ENCODE data around the gene EPB41L4B.

Gene EPB41L4B

DNA sequence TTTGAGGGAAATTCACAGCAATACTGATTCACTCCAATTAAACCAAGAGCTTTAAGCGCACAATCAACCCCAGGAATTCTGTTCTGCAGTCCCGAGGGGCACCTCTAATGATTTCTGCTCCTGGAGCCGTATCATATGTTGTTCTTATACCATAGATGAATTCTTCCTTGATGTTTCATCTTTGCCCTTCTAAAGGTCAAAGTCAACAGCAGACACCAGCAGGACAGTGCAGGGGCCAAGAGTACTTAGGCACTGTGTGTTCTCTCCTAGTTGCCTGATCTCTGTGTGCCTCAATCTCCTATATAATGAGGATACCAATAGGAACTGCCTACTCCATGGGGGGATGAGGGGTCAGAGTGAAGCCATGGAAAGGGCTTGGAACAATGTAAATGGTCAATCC is 16.5 kb downstream of the EPB41L4B start:
- Histone ChIP-seq H3K9me2 (ENCODE audit: low read depth, low read length) (no peaks in the 10 kb centered on the region), H3K9ac (ENCODE audit: low read length) (no peak overlapping the region), H3K36me3 (ENCODE audit: insufficient read depth, low read length) (no peaks in the 10 kb centered on the region), H2AFZ (ENCODE audit: low read length) (no peak overlapping the region), H3K4me1 (ENCODE audit: insufficient read depth, low read length, severe bottlenecking) (no peaks in the 10 kb centered on the region), H3K4me2 (ENCODE audit: low read length) (no peak overlapping the region), H4K20me1 (ENCODE audit: insufficient read depth, low read length) (no peaks in the 10 kb centered on the region), H3K79me2 (ENCODE audit: insufficient read depth, low read length) (no peaks in the 10 kb centered on the region), H3K4me3 (ENCODE audit: low read depth, low read length, poor library complexity, severe bottlenecking) (no peak overlapping the region), H3K27me3 (ENCODE audit: insufficient read depth, low read length) (no peaks in the 10 kb centered on the region; the same call in 1 of the 2 replicates), H3K27ac (ENCODE audit: low read depth, low read length, poor library complexity, severe bottlenecking) (no peak overlapping the region), H3K9me3 (ENCODE audit: low read length) (no peaks in the 10 kb centered on the region), H3F3A (ENCODE audit: insufficient read depth, low read length) (no peaks in the 10 kb centered on the region)
- TF ChIP-seq EZH2 (IDR thresholded peaks at IDR 0.05; ENCODE audit: borderline replicate concordance, low read length) = no peak
- TF ChIP-seq, protein P1, sequence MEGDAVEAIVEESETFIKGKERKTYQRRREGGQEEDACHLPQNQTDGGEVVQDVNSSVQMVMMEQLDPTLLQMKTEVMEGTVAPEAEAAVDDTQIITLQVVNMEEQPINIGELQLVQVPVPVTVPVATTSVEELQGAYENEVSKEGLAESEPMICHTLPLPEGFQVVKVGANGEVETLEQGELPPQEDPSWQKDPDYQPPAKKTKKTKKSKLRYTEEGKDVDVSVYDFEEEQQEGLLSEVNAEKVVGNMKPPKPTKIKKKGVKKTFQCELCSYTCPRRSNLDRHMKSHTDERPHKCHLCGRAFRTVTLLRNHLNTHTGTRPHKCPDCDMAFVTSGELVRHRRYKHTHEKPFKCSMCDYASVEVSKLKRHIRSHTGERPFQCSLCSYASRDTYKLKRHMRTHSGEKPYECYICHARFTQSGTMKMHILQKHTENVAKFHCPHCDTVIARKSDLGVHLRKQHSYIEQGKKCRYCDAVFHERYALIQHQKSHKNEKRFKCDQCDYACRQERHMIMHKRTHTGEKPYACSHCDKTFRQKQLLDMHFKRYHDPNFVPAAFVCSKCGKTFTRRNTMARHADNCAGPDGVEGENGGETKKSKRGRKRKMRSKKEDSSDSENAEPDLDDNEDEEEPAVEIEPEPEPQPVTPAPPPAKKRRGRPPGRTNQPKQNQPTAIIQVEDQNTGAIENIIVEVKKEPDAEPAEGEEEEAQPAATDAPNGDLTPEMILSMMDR (IDR thresholded peaks at IDR 0.05; ENCODE audit: low read length) = no peak

DNA sequence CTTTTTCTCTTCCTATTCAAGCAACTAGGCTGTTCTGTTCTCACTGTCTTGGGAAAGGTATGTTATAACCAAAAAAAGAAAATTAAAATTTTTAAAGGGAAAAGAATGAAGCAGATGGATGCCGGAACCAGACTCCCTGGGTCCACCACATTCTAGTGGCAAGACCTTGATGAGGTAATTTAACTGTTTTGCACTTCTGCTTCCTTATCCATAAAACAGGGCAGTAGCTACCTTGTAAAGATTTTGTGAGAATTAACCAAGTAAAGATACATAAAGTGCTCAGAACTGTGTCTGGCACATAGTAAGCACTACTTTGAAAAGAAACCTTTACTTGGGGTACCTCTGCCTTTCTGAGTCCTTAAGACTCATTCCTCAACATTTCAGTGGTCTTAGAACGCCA is 17.0 kb downstream of the EPB41L4B start:
- Histone ChIP-seq H3K9me2 (ENCODE audit: low read depth, low read length) (no peaks in the 10 kb centered on the region), H3F3A (ENCODE audit: insufficient read depth, low read length) (no peaks in the 10 kb centered on the region), H4K20me1 (ENCODE audit: insufficient read depth, low read length) (no peaks in the 10 kb centered on the region), H3K79me2 (ENCODE audit: insufficient read depth, low read length) (no peaks in the 10 kb centered on the region), H2AFZ (ENCODE audit: low read length) (no peak overlapping the region), H3K36me3 (ENCODE audit: insufficient read depth, low read length) (no peaks in the 10 kb centered on the region), H3K4me3 (ENCODE audit: low read depth, low read length, poor library complexity, severe bottlenecking) (no peak overlapping the region), H3K27me3 (ENCODE audit: insufficient read depth, low read length) (no peaks in the 10 kb centered on the region; the same call in 1 of the 2 replicates), H3K4me2 (ENCODE audit: low read length) (no peak overlapping the region), H3K27ac (ENCODE audit: low read depth, low read length, poor library complexity, severe bottlenecking) (no peak overlapping the region), H3K9me3 (ENCODE audit: low read length) (no peaks in the 10 kb centered on the region), H3K9ac (ENCODE audit: low read length) (no peak overlapping the region), H3K4me1 (ENCODE audit: insufficient read depth, low read length, severe bottlenecking) (no peaks in the 10 kb centered on the region)
- TF ChIP-seq, protein P1 (IDR thresholded peaks at IDR 0.05; ENCODE audit: low read length) = no peak
- no peak for TF ChIP-seq EZH2 (IDR thresholded peaks at IDR 0.05; ENCODE audit: borderline replicate concordance, low read length)

DNA sequence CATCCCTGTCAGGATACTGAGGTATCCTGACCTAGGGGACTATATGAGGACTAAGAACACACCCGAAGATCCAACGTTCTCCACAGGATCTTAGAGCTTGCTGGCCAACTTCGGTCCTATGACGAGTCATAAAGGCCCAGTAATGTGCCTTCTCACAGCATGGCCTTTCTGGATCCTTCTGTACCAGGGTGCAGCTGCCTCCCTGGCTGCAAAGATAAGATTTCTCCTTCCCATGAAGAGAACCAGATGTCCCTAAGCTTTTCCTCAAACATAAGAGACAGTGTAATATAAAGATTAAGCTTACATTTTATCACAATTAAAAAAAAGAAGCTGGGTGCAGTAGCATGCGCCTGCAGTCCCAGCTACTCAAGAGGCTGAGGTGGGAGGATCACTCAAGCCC is 18.3 kb downstream of the EPB41L4B start:
- no peaks in the 10 kb centered on the region for H3K9me3 ChIP-seq (ENCODE audit: low read length)
- H3K4me2 ChIP-seq (ENCODE audit: low read length) = no peak overlapping the region
- H3K36me3 ChIP-seq (ENCODE audit: insufficient read depth, low read length) = no peaks in the 10 kb centered on the region
- no peaks in the 10 kb centered on the region for H3F3A ChIP-seq (ENCODE audit: insufficient read depth, low read length)
- no peak overlapping the region for H3K27ac ChIP-seq (ENCODE audit: low read depth, low read length, poor library complexity, severe bottlenecking)
- no peak overlapping the region for H3K4me3 ChIP-seq (ENCODE audit: low read depth, low read length, poor library complexity, severe bottlenecking)
- no peaks in the 10 kb centered on the region for H4K20me1 ChIP-seq (ENCODE audit: insufficient read depth, low read length)
- TF ChIP-seq, protein P1 (IDR thresholded peaks at IDR 0.05; ENCODE audit: low read length) = no peak
- TF ChIP-seq EZH2 (IDR thresholded peaks at IDR 0.05; ENCODE audit: borderline replicate concordance, low read length) = no peak
- no peak overlapping the region for H3K9ac ChIP-seq (ENCODE audit: low read length)
- no peak overlapping the region for H2AFZ ChIP-seq (ENCODE audit: low read length)
- H3K79me2 ChIP-seq (ENCODE audit: insufficient read depth, low read length) = no peaks in the 10 kb centered on the region
- no peaks in the 10 kb centered on the region for H3K9me2 ChIP-seq (ENCODE audit: low read depth, low read length)
- H3K27me3 ChIP-seq (ENCODE audit: insufficient read depth, low read length) = no peaks in the 10 kb centered on the region; the same call in 1 of the 2 replicates
- no peaks in the 10 kb centered on the region for H3K4me1 ChIP-seq (ENCODE audit: insufficient read depth, low read length, severe bottlenecking)

Measured in OCI-LY1 (cell line).